ENCODE measurements around the gene C20orf96.

DNA sequence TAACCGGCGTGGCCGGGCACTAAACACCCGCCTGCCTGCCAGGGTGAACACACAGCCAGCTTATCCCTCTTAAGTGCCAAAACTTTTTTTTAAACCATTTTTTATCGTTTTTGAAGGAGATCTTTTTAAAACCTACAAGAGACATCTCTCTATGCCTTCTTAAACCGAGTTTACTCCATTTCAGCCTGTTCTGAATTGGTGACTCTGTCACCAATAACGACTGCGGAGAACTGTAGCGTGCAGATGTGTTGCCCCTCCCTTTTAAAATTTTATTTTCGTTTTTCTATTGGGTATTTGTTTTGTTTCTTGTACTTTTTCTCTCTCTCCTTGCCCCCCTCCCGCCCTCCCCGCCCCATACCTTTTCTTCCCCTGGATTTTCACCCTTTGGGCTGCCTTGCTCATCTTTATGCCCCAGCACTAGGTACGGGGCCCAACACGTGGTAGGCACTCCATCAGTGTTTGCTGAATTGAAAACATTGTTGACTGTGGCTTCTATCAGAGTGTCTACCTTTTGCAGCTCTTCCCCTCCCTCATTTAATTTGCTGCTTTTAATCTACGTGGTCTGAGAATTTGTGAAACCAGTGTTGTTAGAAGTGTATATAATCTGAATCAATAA is 8.3 kb upstream of the C20orf96 start:
- TF ChIP-seq, protein P1, sequence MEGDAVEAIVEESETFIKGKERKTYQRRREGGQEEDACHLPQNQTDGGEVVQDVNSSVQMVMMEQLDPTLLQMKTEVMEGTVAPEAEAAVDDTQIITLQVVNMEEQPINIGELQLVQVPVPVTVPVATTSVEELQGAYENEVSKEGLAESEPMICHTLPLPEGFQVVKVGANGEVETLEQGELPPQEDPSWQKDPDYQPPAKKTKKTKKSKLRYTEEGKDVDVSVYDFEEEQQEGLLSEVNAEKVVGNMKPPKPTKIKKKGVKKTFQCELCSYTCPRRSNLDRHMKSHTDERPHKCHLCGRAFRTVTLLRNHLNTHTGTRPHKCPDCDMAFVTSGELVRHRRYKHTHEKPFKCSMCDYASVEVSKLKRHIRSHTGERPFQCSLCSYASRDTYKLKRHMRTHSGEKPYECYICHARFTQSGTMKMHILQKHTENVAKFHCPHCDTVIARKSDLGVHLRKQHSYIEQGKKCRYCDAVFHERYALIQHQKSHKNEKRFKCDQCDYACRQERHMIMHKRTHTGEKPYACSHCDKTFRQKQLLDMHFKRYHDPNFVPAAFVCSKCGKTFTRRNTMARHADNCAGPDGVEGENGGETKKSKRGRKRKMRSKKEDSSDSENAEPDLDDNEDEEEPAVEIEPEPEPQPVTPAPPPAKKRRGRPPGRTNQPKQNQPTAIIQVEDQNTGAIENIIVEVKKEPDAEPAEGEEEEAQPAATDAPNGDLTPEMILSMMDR (IDR thresholded peaks at IDR 0.05), result no peak
- TF ChIP-seq POLR2A (IDR thresholded peaks at IDR 0.05), result no peak

Data from thyroid gland (tissue), 4 donors.